RWPE2 (cell line): ENCODE measurements around the gene CD207.

ENCODE experiments used
- ATAC-seq: fragments of 200-7000 bp; cut with Tn5 transposase; 3 replicates; pipeline ENCODE4 v1.9.1; 2021; ENCODE audit warnings: low read depth
- DNase-seq: peaks from one replicate; pipeline ENCODE4 v3.0.0-alpha.2; 2020; ENCODE audit warnings: low spot score
- H3K27ac ChIP-seq: fragments of 450-650 bp; 2 replicates; pipeline ENCODE4 v1.5.1; 2017; ENCODE audit warnings: mild to moderate bottlenecking; ENCODE audit not compliant: poor library complexity, severe bottlenecking
- H3K27me3 ChIP-seq: fragments of 250-450 bp; sonication (Bioruptor Pico); 2 replicates; pipeline ENCODE4 v1.5.1; 2021; ENCODE audit warnings: mild to moderate bottlenecking, moderate library complexity; ENCODE audit not compliant: insufficient read depth, poor library complexity, severe bottlenecking
- H3K36me3 ChIP-seq: fragments of 250-450 bp; sonication (Bioruptor Pico); 2 replicates; pipeline ENCODE4 v1.5.1; 2020; ENCODE audit warnings: low read depth, mild to moderate bottlenecking, moderate library complexity
- H3K4me1 ChIP-seq: fragments of 250-450 bp; sonication (Bioruptor Pico); 2 replicates; pipeline ENCODE4 v1.5.1; 2021; ENCODE audit warnings: mild to moderate bottlenecking, moderate library complexity; ENCODE audit not compliant: insufficient read depth, poor library complexity, severe bottlenecking
- H3K4me3 ChIP-seq: fragments of 250-450 bp; sonication (Bioruptor Pico); 2 replicates; pipeline ENCODE4 v1.5.1; 2021; ENCODE audit warnings: mild to moderate bottlenecking, moderate library complexity; ENCODE audit not compliant: severe bottlenecking
- H3K9me3 ChIP-seq: fragments of 250-450 bp; sonication (Bioruptor Pico); 2 replicates; pipeline ENCODE4 v1.5.1; 2021; ENCODE audit warnings: mild to moderate bottlenecking, moderate library complexity; ENCODE audit not compliant: severe bottlenecking
- CTCF ChIP-seq: fragments of 450-650 bp; IDR thresholded peaks from one replicate; pipeline ENCODE4 v1.5.1; 2017; ENCODE audit warnings: mild to moderate bottlenecking, moderate library complexity; ENCODE audit not compliant: poor library complexity, severe bottlenecking

Gene CD207

GRCh38 chr2:70834106-70834505 is 1.5 kb downstream of the CD207 start:
- no peaks in the 10 kb centered on the region for H3K27me3 ChIP-seq
- no peaks in the 10 kb centered on the region for H3K4me1 ChIP-seq
- H3K9me3 ChIP-seq = no peaks in the 10 kb centered on the region
- no peak overlapping the region for H3K4me3 ChIP-seq
- no peak for DNase-seq
- TF ChIP-seq CTCF = no peak
- ATAC-seq = no peak
- no peaks in the 10 kb centered on the region for H3K36me3 ChIP-seq
- H3K27ac ChIP-seq = no peak overlapping the region

- no peak for DNase-seq
- Histone ChIP-seq H3K4me3 (no peak overlapping the region), H3K27me3 (no peaks in the 10 kb centered on the region), H3K36me3 (no peaks in the 10 kb centered on the region), H3K9me3 (no peaks in the 10 kb centered on the region), H3K4me1 (no peaks in the 10 kb centered on the region), H3K27ac (no peak overlapping the region)
- no peak for ATAC-seq
- TF ChIP-seq CTCF = no peak
Measured at GRCh38 chr2:70833246-70833645, 2.4 kb downstream of the CD207 start.

GRCh38 chr2:70832386-70832785 is 3.2 kb downstream of the CD207 start:
- Histone ChIP-seq H3K27me3 (no peaks in the 10 kb centered on the region), H3K9me3 (no peaks in the 10 kb centered on the region), H3K27ac (no peak overlapping the region), H3K36me3 (no peaks in the 10 kb centered on the region), H3K4me1 (no peaks in the 10 kb centered on the region), H3K4me3 (no peak overlapping the region)
- ATAC-seq = no peak
- DNase-seq = no peak
- TF ChIP-seq CTCF = no peak

- H3K27ac ChIP-seq = no peak overlapping the region
- no peaks in the 10 kb centered on the region for H3K9me3 ChIP-seq
- no peaks in the 10 kb centered on the region for H3K27me3 ChIP-seq
- no peak for TF ChIP-seq CTCF
- DNase-seq (no peak), ATAC-seq (no peak)
- H3K4me3 ChIP-seq = no peak overlapping the region
- no peaks in the 10 kb centered on the region for H3K4me1 ChIP-seq
- no peaks in the 10 kb centered on the region for H3K36me3 ChIP-seq
Measured at GRCh38 chr2:70831861-70832260, 3.8 kb downstream of the CD207 start.

- H3K9me3 ChIP-seq = no peaks in the 10 kb centered on the region
Measured at GRCh38 chr2:70830366-70830765, 5.2 kb downstream of the CD207 start.

More at GRCh38 chr2:70830366-70830765, 5.2 kb downstream of the CD207 start:
- DNase-seq (no peak), ATAC-seq (no peak)
- H3K36me3 ChIP-seq = no peaks in the 10 kb centered on the region
- H3K27ac ChIP-seq = no peak overlapping the region
- TF ChIP-seq CTCF = no peak
- H3K4me3 ChIP-seq = no peak overlapping the region
- H3K27me3 ChIP-seq = no peaks in the 10 kb centered on the region
- H3K4me1 ChIP-seq = no peaks in the 10 kb centered on the region
